HL-60/S4 treated with retinoic acid at 250 ng/mL for 4 days and 3 days (cell line): ENCODE results near the gene MICAL3.

ENCODE experiments used
- in situ Hi-C: fragments of 300-500 bp; cut with MboI; formaldehyde crosslinking; loops from 2 replicates; pipeline ENCODE4 v1.7.0; 2022; ENCODE audit warnings: low sequenced_read_pairs

The MICAL3 gene

GRCh38 chr22:17825876-17826550, 198.3 kb downstream of the MICAL3 start:
- in situ Hi-C loops: no loop called here

GRCh38 chr22:17824457-17824856, 199.9 kb downstream of the MICAL3 start:
- in situ Hi-C loops: no loop called here

GRCh38 chr22:17823964-17824363, 200.4 kb downstream of the MICAL3 start:
- in situ Hi-C loops: no loop called here

GRCh38 chr22:17823226-17823625, 201.1 kb downstream of the MICAL3 start:
- in situ Hi-C loops: no loop called here

- in situ Hi-C loops: no loop called here
Observed at GRCh38 chr22:17822087-17822486, 202.3 kb downstream of the MICAL3 start.

- in situ Hi-C loops: no loop called here
Observed at GRCh38 chr22:17820879-17821439, 203.4 kb downstream of the MICAL3 start.

GRCh38 chr22:17818649-17819048, 205.7 kb downstream of the MICAL3 start:
- in situ Hi-C loops: no loop called here

- in situ Hi-C loops: no loop called here
Observed at GRCh38 chr22:17818180-17818579, 206.2 kb downstream of the MICAL3 start.

- in situ Hi-C loops: no loop called here
Observed at GRCh38 chr22:17817511-17818065, 206.8 kb downstream of the MICAL3 start.

- in situ Hi-C loops: no loop called here
Observed at GRCh38 chr22:17817079-17817478, 207.3 kb downstream of the MICAL3 start.

GRCh38 chr22:17816649-17817048, 207.7 kb downstream of the MICAL3 start:
- in situ Hi-C loops: no loop called here

GRCh38 chr22:17815703-17816254, 208.6 kb downstream of the MICAL3 start:
- in situ Hi-C loops: no loop called here

- in situ Hi-C loops: no loop called here
Observed at GRCh38 chr22:17814830-17815229, 209.5 kb downstream of the MICAL3 start.

- in situ Hi-C loops: no loop called here
Observed at GRCh38 chr22:17814084-17814483, 210.3 kb downstream of the MICAL3 start.

GRCh38 chr22:17811119-17811518, 213.2 kb downstream of the MICAL3 start:
- in situ Hi-C loops: no loop called here

GRCh38 chr22:17810570-17811116, 213.7 kb downstream of the MICAL3 start:
- in situ Hi-C loops: no loop called here

- in situ Hi-C loops: no loop called here
Observed at GRCh38 chr22:17808693-17809403, 215.5 kb downstream of the MICAL3 start.

- in situ Hi-C loops: no loop called here
Observed at GRCh38 chr22:17807578-17808410, 216.6 kb downstream of the MICAL3 start.

GRCh38 chr22:17807086-17807485, 217.3 kb downstream of the MICAL3 start:
- in situ Hi-C loops: no loop called here

GRCh38 chr22:17806437-17806836, 217.9 kb downstream of the MICAL3 start:
- in situ Hi-C loops: no loop called here
